Inflammatory macrophage (primary cell): ENCODE measurements around the gene DSG3.
A peak's percentile ranks its signal among the peaks of the same experiment; 100 is the strongest.
"Not testable (repeated sequence)": the region's sequence is repeated elsewhere in the genome, so short reads cannot be mapped to it uniquely, and the experiment has no call there.

Experiments used
- DNase-seq, 2 donors: peaks; one replicate each; pipeline ENCODE4 v3.0.0-alpha.2; 2020 to 2022

Gene DSG3

GRCh38 chr18:31493171-31493570 is 45.6 kb downstream of the DSG3 start:
- DNase-seq = no peak

- no peak for DNase-seq
Observed at GRCh38 chr18:31493941-31494340, 46.4 kb downstream of the DSG3 start.

- not testable (repeated sequence) for DNase-seq
Observed at GRCh38 chr18:31494705-31495244, 47.2 kb downstream of the DSG3 start.

GRCh38 chr18:31497404-31497835 is 49.9 kb downstream of the DSG3 start:
- DNase-seq = no peak

- DNase-seq = no peak
Observed at GRCh38 chr18:31497836-31498573, 50.5 kb downstream of the DSG3 start, which contains the start of gene DSG2. DSG2 (plus strand) TSS chr18:31498177; CDS start chr18:31498252, 75 bp downstream.

- no peak for DNase-seq
Observed at GRCh38 chr18:31498574-31499524, 51.3 kb downstream of the DSG3 start.

GRCh38 chr18:31500051-31500688 is 52.6 kb downstream of the DSG3 start:
- DNase-seq = no peak

GRCh38 chr18:31503011-31503410 is 55.5 kb downstream of the DSG3 start:
- DNase-seq = no peak

GRCh38 chr18:31504455-31505147 is 57.1 kb downstream of the DSG3 start:
- no peak for DNase-seq

GRCh38 chr18:31505156-31505555 is 57.6 kb downstream of the DSG3 start:
- no peak for DNase-seq

GRCh38 chr18:31506024-31506742 is 58.6 kb downstream of the DSG3 start:
- DNase-seq = no peak

GRCh38 chr18:31507124-31507523 is 59.6 kb downstream of the DSG3 start:
- not testable (repeated sequence) for DNase-seq

GRCh38 chr18:31508781-31509180 is 61.2 kb downstream of the DSG3 start:
- DNase-seq = no peak

GRCh38 chr18:31509571-31509970 is 62.0 kb downstream of the DSG3 start:
- no peak for DNase-seq

GRCh38 chr18:31510319-31510718 is 62.8 kb downstream of the DSG3 start:
- DNase-seq = no peak

GRCh38 chr18:31511098-31511497 is 63.6 kb downstream of the DSG3 start:
- DNase-seq = no peak

- peak; percentile 50 to 72 for DNase-seq
Observed at GRCh38 chr18:31512203-31512764, 64.7 kb downstream of the DSG3 start.

- DNase-seq = no peak
Observed at GRCh38 chr18:31513189-31513935, 65.8 kb downstream of the DSG3 start.

- DNase-seq = no peak
Observed at GRCh38 chr18:31516437-31516836, 68.9 kb downstream of the DSG3 start.

GRCh38 chr18:31526374-31526773 is 78.8 kb downstream of the DSG3 start:
- DNase-seq = no peak
